H9 (cell line): Measurements from ENCODE around the gene TMEM273. TPM values are rescaled to one million over a fixed set of nuclear protein-coding genes. Genes with fewer than 3 reads are reported as not detected.

ENCODE experiments used
- DNase-seq: peaks from one replicate; pipeline ENCODE4 v3.0.0-alpha.2; 2017
- H2AFZ ChIP-seq: one replicate; pipeline ENCODE4 v1.6.1; 2013; ENCODE audit warnings: mild to moderate bottlenecking, low read length, control low read depth, moderate library complexity
- H2AK5ac ChIP-seq: 2 replicates; pipeline ENCODE4 v1.6.1; 2013; ENCODE audit warnings: low read length, control low read depth, mixed read lengths; ENCODE audit not compliant: insufficient read length
- H2BK120ac ChIP-seq: one replicate; pipeline ENCODE4 v1.6.1; 2013; ENCODE audit warnings: low read depth, mild to moderate bottlenecking, low read length, control low read depth, inconsistent platforms; ENCODE audit not compliant: poor library complexity, severe bottlenecking
- H2BK12ac ChIP-seq: 2 replicates; pipeline ENCODE4 v1.6.1; 2013; ENCODE audit warnings: low read length, control low read depth, mixed read lengths, low read depth; ENCODE audit not compliant: insufficient read length
- H2BK15ac ChIP-seq: 2 replicates; pipeline ENCODE4 v1.6.1; 2013; ENCODE audit warnings: low read depth, low read length, control low read depth
- H2BK20ac ChIP-seq: one replicate; pipeline ENCODE4 v1.6.1; 2013; ENCODE audit warnings: low read depth, mild to moderate bottlenecking, low read length, control low read depth, inconsistent platforms; ENCODE audit not compliant: poor library complexity, severe bottlenecking
- H2BK5ac ChIP-seq: 2 replicates; pipeline ENCODE4 v1.6.1; 2013; ENCODE audit warnings: low read length, control low read depth, mixed read lengths; ENCODE audit not compliant: insufficient read length
- H3K14ac ChIP-seq: 2 replicates; pipeline ENCODE4 v1.6.1; 2013; ENCODE audit warnings: low read length, control low read depth; ENCODE audit not compliant: insufficient read depth
- H3K18ac ChIP-seq: 2 replicates; pipeline ENCODE4 v1.6.1; 2013; ENCODE audit warnings: low read depth, mild to moderate bottlenecking, mixed read lengths, low read length, control low read depth; ENCODE audit not compliant: insufficient read length
- H3K23ac ChIP-seq: 2 replicates; pipeline ENCODE4 v1.6.1; 2013; ENCODE audit warnings: low read length, control low read depth, mixed read lengths, low read depth; ENCODE audit not compliant: insufficient read length
- H3K23me2 ChIP-seq: 2 replicates; pipeline ENCODE4 v1.6.1; 2013; ENCODE audit warnings: low read depth, mild to moderate bottlenecking, mixed read lengths, low read length, control low read depth; ENCODE audit not compliant: insufficient read length, poor library complexity, severe bottlenecking
- H3K27ac ChIP-seq: 2 replicates; pipeline ENCODE4 v1.5.1; 2013; ENCODE audit warnings: low read length, control low read depth, mixed read lengths, low read depth; ENCODE audit not compliant: insufficient read length
- H3K27me3 ChIP-seq: 2 replicates; pipeline ENCODE4 v1.6.1; 2013; ENCODE audit warnings: low read length, control low read depth, inconsistent platforms; ENCODE audit not compliant: insufficient read depth
- H3K4ac ChIP-seq: 2 replicates; pipeline ENCODE4 v1.6.1; 2013; ENCODE audit warnings: low read depth, mild to moderate bottlenecking, control low read depth, inconsistent platforms, low read length, moderate library complexity
- H3K4me1 ChIP-seq: 2 replicates; pipeline ENCODE4 v1.6.1; 2013; ENCODE audit warnings: low read length, control low read depth, inconsistent platforms; ENCODE audit not compliant: insufficient read depth
- H3K4me2 ChIP-seq: 2 replicates; pipeline ENCODE4 v1.6.1; 2013; ENCODE audit warnings: low read length, control low read depth, mixed read lengths; ENCODE audit not compliant: insufficient read length, insufficient read depth
- H3K56ac ChIP-seq: 2 replicates; pipeline ENCODE4 v1.6.1; 2013; ENCODE audit warnings: low read depth, mild to moderate bottlenecking, mixed read lengths, low read length, control low read depth; ENCODE audit not compliant: insufficient read length
- H3K79me1 ChIP-seq: 2 replicates; pipeline ENCODE4 v1.6.1; 2013; ENCODE audit warnings: low read depth, mild to moderate bottlenecking, moderate library complexity, low read length, control low read depth, inconsistent platforms; ENCODE audit not compliant: insufficient read depth, poor library complexity, severe bottlenecking
- H3K79me2 ChIP-seq: 2 replicates; pipeline ENCODE4 v1.6.1; 2013; ENCODE audit warnings: low read length, control low read depth, inconsistent platforms; ENCODE audit not compliant: insufficient read depth
- H3K9ac ChIP-seq: 2 replicates; pipeline ENCODE4 v1.6.1; 2013; ENCODE audit warnings: low read length, control low read depth, mixed read lengths; ENCODE audit not compliant: insufficient read length; ENCODE audit errors: extremely low read depth
- H3K9me3 ChIP-seq: one replicate; pipeline ENCODE4 v1.6.1; 2013; ENCODE audit warnings: low read depth, low read length, inconsistent platforms; ENCODE audit not compliant: control insufficient read depth
- H3T11ph ChIP-seq: one replicate; pipeline ENCODE4 v1.6.1; 2013; ENCODE audit warnings: mild to moderate bottlenecking, low read length, control low read depth, inconsistent platforms
- H4K20me1 ChIP-seq: one replicate; pipeline ENCODE4 v1.6.1; 2013; ENCODE audit not compliant: control insufficient read depth, insufficient read length, insufficient read depth
- H4K5ac ChIP-seq: 2 replicates; pipeline ENCODE4 v1.6.1; 2013; ENCODE audit warnings: low read depth, mild to moderate bottlenecking, mixed read lengths, low read length, control low read depth; ENCODE audit not compliant: insufficient read length
- H4K8ac ChIP-seq: replicated peaks from 2 replicates; pipeline ENCODE4 v1.6.1; 2013; ENCODE audit warnings: low read length, control low read depth, mixed read lengths, low read depth; ENCODE audit not compliant: insufficient read length
- H4K91ac ChIP-seq: 2 replicates; pipeline ENCODE4 v1.6.1; 2013; ENCODE audit warnings: low read depth, mild to moderate bottlenecking, moderate library complexity, mixed read lengths, low read length, control low read depth; ENCODE audit not compliant: insufficient read length
- H3K27ac Mint-ChIP-seq, 3 experiments: 2 replicates in 2 of 3; 3 replicates in 1 of 3; pipeline ENCODE4 v1.8.0; 2020 to 2021; ENCODE audit warnings: mixed read lengths in 3 of 3, mild to moderate bottlenecking in 1 of 3, moderate library complexity in 1 of 3
- H3K27me3 Mint-ChIP-seq: 2 replicates; pipeline ENCODE4 v1.8.0; 2021; ENCODE audit warnings: low read depth, mild to moderate bottlenecking, moderate library complexity, mixed read lengths
- H3K36me3 Mint-ChIP-seq, 3 experiments: 2 replicates in 2 of 3; 3 replicates in 1 of 3; pipeline ENCODE4 v1.8.0; 2020 to 2021; ENCODE audit warnings: low read depth in 3 of 3, mixed read lengths in 3 of 3; ENCODE audit not compliant: insufficient read depth in 1 of 3
- H3K4me1 Mint-ChIP-seq, 2 experiments: 2 replicates each; pipeline ENCODE4 v1.8.0; 2020; ENCODE audit warnings: mixed read lengths in 2 of 2
- H3K4me3 Mint-ChIP-seq, 2 experiments: 2 replicates in 1 of 2; 3 replicates in 1 of 2; pipeline ENCODE4 v1.8.0; 2020 to 2021; ENCODE audit warnings: mild to moderate bottlenecking in 2 of 2, mixed read lengths in 2 of 2, moderate library complexity in 1 of 2
- H3K9me3 Mint-ChIP-seq, 2 experiments: 2 replicates in 1 of 2; 3 replicates in 1 of 2; pipeline ENCODE4 v1.8.0; 2020; ENCODE audit warnings: mild to moderate bottlenecking in 2 of 2, mixed read lengths in 2 of 2, moderate library complexity in 1 of 2
- CTCF ChIP-seq: fragments of 200-600 bp; sonication (generic); conservative IDR thresholded peaks from 3 replicates; pipeline ENCODE4 v1.8.0; 2021; ENCODE audit warnings: antibody characterized with exemption, mild to moderate bottlenecking
- WGBS: extraction: QIAGEN DNeasy Blood & Tissue Kit; methylation state at CpG from one replicate; pipeline ENCODE4 v1.1.7; 2013; ENCODE audit warnings: missing lambda C conversion rate, low lambda C conversion rate, mixed read lengths; ENCODE audit not compliant: insufficient read length; ENCODE audit errors: extremely low coverage; 5-methylcytosine and 5-hydroxymethylcytosine counted together
- total RNA-seq: library from RNA; stranded (reverse); gene quantifications from 2 replicates; pipeline ENCODE4 v1.2.1, GENCODE V29; 2021

TMEM273 gene
- total RNA-seq, 1 experiment from 2014 or later = not detected

GRCh38 chr10:49237985-49238384, 49.8 kb upstream of the TMEM273 start:
- no peak overlapping the region for H2BK20ac ChIP-seq

More at GRCh38 chr10:49237985-49238384, 49.8 kb upstream of the TMEM273 start:
- no peak overlapping the region for H3T11ph ChIP-seq
- no peak overlapping the region for H3K14ac ChIP-seq
- no peak overlapping the region for H3K9ac ChIP-seq
- no peaks in the 10 kb centered on the region for H4K20me1 ChIP-seq
- H2AFZ ChIP-seq = no peak overlapping the region
- no peaks in the 10 kb centered on the region; the same call in 1 of the 2 replicates for H3K4me1 ChIP-seq
- no peak overlapping the region for H2BK12ac ChIP-seq
- peaks cover 74% of the 10 kb centered on the region for H3K27me3 Mint-ChIP-seq
- no peak overlapping the region for H2BK5ac ChIP-seq
- no peak overlapping the region for H4K8ac ChIP-seq
- no peak overlapping the region for H4K91ac ChIP-seq
- no peak overlapping the region for H4K5ac ChIP-seq
- no peak overlapping the region for H2BK120ac ChIP-seq
- no peak for DNase-seq
- H3K4me1 Mint-ChIP-seq = peaks cover 4 to 5% of the 10 kb centered on the region in 2 experiments
- H3K27ac ChIP-seq = no peak overlapping the region
- H3K9me3 ChIP-seq = no peaks in the 10 kb centered on the region
- no peak overlapping the region for H3K23ac ChIP-seq
- H3K36me3 Mint-ChIP-seq = no peaks in the 10 kb centered on the region; a peak in 1 of 7 replicates
- no peak for TF ChIP-seq CTCF
- H3K79me1 ChIP-seq = no peaks in the 10 kb centered on the region
- no peak overlapping the region for H3K4me2 ChIP-seq
- no peak overlapping the region for H3K4ac ChIP-seq
- no peaks in the 10 kb centered on the region for H3K23me2 ChIP-seq
- H3K56ac ChIP-seq = no peak overlapping the region
- H3K4me3 Mint-ChIP-seq = no peak overlapping the region
- H3K27ac Mint-ChIP-seq = no peak overlapping the region
- no CpG with 5 or more reads among the region's 1 CpG for WGBS
- H2BK15ac ChIP-seq = no peak overlapping the region
- H3K9me3 Mint-ChIP-seq = no peaks in the 10 kb centered on the region
- H2AK5ac ChIP-seq = no peak overlapping the region
- H3K79me2 ChIP-seq = no peaks in the 10 kb centered on the region
- H3K27me3 ChIP-seq = peaks cover 11% of the 10 kb centered on the region; the same call in 1 of the 2 replicates
- no peak overlapping the region for H3K18ac ChIP-seq
